Placental epithelial cell (primary cell): Measurements from ENCODE around the gene CDC42BPB. TPM values are rescaled to one million over a fixed set of nuclear protein-coding genes. Genes with fewer than 3 reads are reported as not detected.

Experiments used
- total RNA-seq: library from RNA; depleted of rRNA; stranded (reverse); fragments of >200 nt; gene quantifications from 2 replicates; pipeline ENCODE4 v1.2.3, GENCODE V29; 2012

Gene CDC42BPB, protein sequence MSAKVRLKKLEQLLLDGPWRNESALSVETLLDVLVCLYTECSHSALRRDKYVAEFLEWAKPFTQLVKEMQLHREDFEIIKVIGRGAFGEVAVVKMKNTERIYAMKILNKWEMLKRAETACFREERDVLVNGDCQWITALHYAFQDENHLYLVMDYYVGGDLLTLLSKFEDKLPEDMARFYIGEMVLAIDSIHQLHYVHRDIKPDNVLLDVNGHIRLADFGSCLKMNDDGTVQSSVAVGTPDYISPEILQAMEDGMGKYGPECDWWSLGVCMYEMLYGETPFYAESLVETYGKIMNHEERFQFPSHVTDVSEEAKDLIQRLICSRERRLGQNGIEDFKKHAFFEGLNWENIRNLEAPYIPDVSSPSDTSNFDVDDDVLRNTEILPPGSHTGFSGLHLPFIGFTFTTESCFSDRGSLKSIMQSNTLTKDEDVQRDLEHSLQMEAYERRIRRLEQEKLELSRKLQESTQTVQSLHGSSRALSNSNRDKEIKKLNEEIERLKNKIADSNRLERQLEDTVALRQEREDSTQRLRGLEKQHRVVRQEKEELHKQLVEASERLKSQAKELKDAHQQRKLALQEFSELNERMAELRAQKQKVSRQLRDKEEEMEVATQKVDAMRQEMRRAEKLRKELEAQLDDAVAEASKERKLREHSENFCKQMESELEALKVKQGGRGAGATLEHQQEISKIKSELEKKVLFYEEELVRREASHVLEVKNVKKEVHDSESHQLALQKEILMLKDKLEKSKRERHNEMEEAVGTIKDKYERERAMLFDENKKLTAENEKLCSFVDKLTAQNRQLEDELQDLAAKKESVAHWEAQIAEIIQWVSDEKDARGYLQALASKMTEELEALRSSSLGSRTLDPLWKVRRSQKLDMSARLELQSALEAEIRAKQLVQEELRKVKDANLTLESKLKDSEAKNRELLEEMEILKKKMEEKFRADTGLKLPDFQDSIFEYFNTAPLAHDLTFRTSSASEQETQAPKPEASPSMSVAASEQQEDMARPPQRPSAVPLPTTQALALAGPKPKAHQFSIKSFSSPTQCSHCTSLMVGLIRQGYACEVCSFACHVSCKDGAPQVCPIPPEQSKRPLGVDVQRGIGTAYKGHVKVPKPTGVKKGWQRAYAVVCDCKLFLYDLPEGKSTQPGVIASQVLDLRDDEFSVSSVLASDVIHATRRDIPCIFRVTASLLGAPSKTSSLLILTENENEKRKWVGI (N-terminal part only)
- total RNA-seq: 85.7 and 101 TPM in 2 replicates

DNA sequence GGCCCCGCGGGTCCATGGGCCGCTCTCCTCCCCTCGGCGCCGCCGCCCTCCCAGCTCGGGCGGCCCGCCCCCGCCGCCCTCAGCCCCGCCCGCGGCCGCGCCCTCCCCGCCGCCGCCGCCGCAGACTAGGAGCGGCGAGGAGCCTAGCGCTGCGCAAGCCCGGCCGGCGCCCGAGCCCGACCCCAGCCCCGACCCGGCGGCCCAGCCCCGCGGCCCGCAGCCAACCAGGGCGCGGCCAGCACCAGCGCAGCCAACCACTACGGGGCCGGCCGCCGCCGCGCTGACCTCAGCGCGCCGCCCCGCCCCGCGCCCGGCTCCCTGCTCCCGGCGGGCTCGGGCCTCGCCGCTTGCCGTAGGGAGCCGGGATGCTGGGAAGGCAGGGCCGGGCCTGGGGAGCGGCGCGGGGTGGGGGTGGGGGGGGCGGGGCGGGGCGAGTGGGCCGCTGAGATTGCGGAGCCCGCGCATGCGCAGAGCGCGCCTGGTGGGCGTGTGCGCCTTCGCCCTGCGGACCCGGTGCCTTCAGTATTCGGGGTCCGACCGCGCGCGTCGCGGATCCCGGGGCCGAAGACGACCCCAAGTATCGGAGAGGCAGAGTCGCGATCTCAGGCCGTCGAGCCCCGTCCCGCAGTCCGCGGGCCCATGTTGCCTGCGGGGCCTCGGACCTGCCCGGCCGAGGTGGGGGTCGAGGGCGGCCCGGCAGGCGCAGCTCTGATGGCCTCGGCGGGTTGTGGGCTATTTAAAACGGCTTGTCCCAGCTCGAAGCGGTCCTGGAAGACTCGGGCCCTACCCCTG lies at the start of gene CDC42BPB:
Gene CDC42BPB (minus strand): TSS at position 178 of the 792 bp plus-strand sequence. CDS start 376 bp downstream, outside the sequence.

GRCh38 chr14:103094406-103095209 lies 37.3 kb upstream of the CDC42BPB start, which contains the start of gene EXOC3L4:
TSS of gene EXOC3L4 (plus strand) at chr14:103094725. CDS start at chr14:103100220, 5,495 bp downstream.

GRCh38 chr14:103084021-103084919 lies 26.9 kb upstream of the CDC42BPB start, which contains the start of gene LBHD2:
TSS of gene LBHD2 (plus strand) at chr14:103084210. CDS start at chr14:103086013, 1,803 bp downstream.

GRCh38 chr14:102922490-102923200 lies 134.7 kb downstream of the CDC42BPB start, which contains the start of gene AMN:
TSS of gene AMN (plus strand) at chr14:102922663. CDS start at chr14:102922689, 26 bp downstream.

Other genes starting within 250 kb of the CDC42BPB start
- gene AMN, start 134.9 kb downstream of the CDC42BPB start, total RNA-seq: 1.2 and 4.2 TPM in 2 replicates
- gene LBHD2, start 26.7 kb upstream of the CDC42BPB start, total RNA-seq: not detected in 2 replicates
- not detected in 2 replicates for gene EXOC3L4, start 37.2 kb upstream of the CDC42BPB start, total RNA-seq
- 8.6 and 12.3 TPM in 2 replicates for gene TNFAIP2, start 65.9 kb upstream of the CDC42BPB start, total RNA-seq